ENCODE data around the gene SH3BGRL3.

SH3BGRL3 gene

DNA sequence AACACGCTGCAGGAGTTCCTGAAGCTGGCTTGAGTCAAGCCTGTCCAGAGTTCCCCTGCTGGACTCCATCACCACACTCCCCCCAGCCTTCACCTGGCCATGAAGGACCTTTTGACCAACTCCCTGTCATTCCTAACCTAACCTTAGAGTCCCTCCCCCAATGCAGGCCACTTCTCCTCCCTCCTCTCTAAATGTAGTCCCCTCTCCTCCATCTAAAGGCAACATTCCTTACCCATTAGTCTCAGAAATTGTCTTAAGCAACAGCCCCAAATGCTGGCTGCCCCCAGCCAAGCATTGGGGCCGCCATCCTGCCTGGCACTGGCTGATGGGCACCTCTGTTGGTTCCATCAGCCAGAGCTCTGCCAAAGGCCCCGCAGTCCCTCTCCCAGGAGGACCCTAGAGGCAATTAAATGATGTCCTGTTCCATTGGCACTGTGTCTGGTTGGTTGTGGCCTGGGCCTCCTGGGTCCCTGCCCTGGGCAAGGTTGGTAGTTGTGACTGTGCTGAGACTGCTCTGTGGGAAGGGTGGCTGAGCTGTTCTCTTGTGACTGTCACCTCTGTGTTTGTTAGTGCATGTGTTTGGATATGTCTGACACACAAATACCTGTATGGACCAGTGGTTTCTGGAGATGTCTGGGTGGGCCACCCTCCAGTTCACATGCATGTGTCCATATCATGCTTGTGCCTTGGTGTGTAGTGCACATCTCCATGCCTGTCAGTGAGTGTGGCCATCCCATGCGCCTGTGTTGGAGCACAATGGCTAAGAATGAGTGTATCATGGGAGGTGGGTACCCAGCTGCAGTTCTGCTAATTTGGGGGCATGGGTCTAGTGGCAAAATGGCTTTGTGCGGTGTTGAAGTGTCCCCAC is 1.4 kb downstream of the SH3BGRL3 start:
- H2BK5ac ChIP-seq (ENCODE audit: low read length), result no peak overlapping the region
- H2BK120ac ChIP-seq (ENCODE audit: low read depth, low read length), result no peak overlapping the region
- no peak for DNase-seq (ENCODE audit: low spot score)
- H3K27ac ChIP-seq (replicated peaks; ENCODE audit: low read length), result peak overlapping the region; percentile 73
- H2AFZ ChIP-seq (ENCODE audit: low read length), result no peak overlapping the region
- no peak overlapping the region for H4K91ac ChIP-seq (ENCODE audit: low read depth, low read length, poor library complexity)
- H3K4me2 ChIP-seq (ENCODE audit: insufficient read depth, low read length, poor library complexity, severe bottlenecking), result peak overlapping the region; percentile 27
- H3K36me3 ChIP-seq (replicated peaks in 1 of 2; ENCODE audit: control insufficient read depth in 2 of 2, insufficient read depth in 2 of 2, low read length in 2 of 2), result peaks cover 26 to 47% of the 10 kb centered on the region in 2 donors
- no peak overlapping the region for H3K23ac ChIP-seq (ENCODE audit: low read depth, low read length, poor library complexity)
- H3K9ac ChIP-seq (ENCODE audit: low read depth, low read length, poor library complexity), result no peak overlapping the region
- peak overlapping the region in 1 of 2 donors; percentile 42 for H3K4me3 ChIP-seq (ENCODE audit: low read length in 2 of 2)
- no peak overlapping the region for H3K14ac ChIP-seq (ENCODE audit: low read length)
- H2BK15ac ChIP-seq (ENCODE audit: low read length), result peak overlapping the region; percentile 2
- peaks cover 31 to 33% of the 10 kb centered on the region in 2 donors for H3K4me1 ChIP-seq (ENCODE audit: control insufficient read depth in 2 of 2, insufficient read depth in 1 of 2, low read depth in 1 of 2, low read length in 2 of 2)
- H3K27me3 ChIP-seq (ENCODE audit: control insufficient read depth in 3 of 3, insufficient read depth in 3 of 3, low read depth in 1 of 3, low read length in 3 of 3), result no peaks in the 10 kb centered on the region
- H3K4ac ChIP-seq (ENCODE audit: low read length), result no peak overlapping the region
- no peaks in the 10 kb centered on the region for H3K9me3 ChIP-seq (replicated peaks in 1 of 2; ENCODE audit: control insufficient read depth in 2 of 2, insufficient read depth in 1 of 2, low read depth in 1 of 2, low read length in 2 of 2)
- no peak overlapping the region for H2BK12ac ChIP-seq (ENCODE audit: low read length)
- H3K18ac ChIP-seq (ENCODE audit: low read length), result peak overlapping the region; percentile 12
- H3K79me1 ChIP-seq (ENCODE audit: low read depth, low read length), result peaks cover 10% of the 10 kb centered on the region
- no peak overlapping the region for H4K8ac ChIP-seq (ENCODE audit: low read depth, low read length)
- no CpG with 5 or more reads among the region's 5 CpGs for WGBS, 2 donors (ENCODE audit: extremely low coverage in 2 of 2, insufficient read length in 2 of 2, insufficient replicate concordance in 1 of 2)
- H2AK5ac ChIP-seq (ENCODE audit: low read depth, low read length), result no peak overlapping the region

DNA sequence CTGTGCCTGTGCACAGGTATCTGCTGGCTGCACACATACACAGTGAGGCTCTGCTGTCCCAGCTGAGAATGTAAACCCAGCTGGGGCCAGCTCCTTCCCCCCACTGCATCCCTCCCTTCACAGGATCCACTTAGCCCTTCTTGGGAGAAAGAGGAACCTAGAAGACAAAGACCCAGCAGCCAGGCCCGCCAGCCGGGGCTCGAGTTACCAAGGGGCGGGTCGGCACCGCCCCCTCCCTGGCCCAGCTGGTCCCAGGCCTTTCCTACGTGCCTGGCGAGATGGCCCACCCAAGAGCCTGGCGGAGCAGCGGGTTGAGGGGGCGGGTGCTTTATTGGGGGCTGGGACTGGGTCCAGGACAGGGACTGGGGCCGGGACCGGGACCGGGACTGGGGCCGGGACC is 2.1 kb downstream of the SH3BGRL3 start:
- peaks cover 8% of the 10 kb centered on the region for H3K79me1 ChIP-seq (ENCODE audit: low read depth, low read length)
- H3K18ac ChIP-seq (ENCODE audit: low read length), result peak overlapping the region; percentile 12
- peak; percentile 91 for DNase-seq (ENCODE audit: low spot score)
- no peak overlapping the region for H3K4me3 ChIP-seq (ENCODE audit: low read length in 2 of 2)
- no peak overlapping the region for H4K8ac ChIP-seq (ENCODE audit: low read depth, low read length)
- H2BK5ac ChIP-seq (ENCODE audit: low read length), result peak overlapping the region; percentile 68
- no peak overlapping the region for H3K14ac ChIP-seq (ENCODE audit: low read length)
- H3K27me3 ChIP-seq (ENCODE audit: control insufficient read depth in 3 of 3, insufficient read depth in 3 of 3, low read depth in 1 of 3, low read length in 3 of 3), result no peaks in the 10 kb centered on the region
- peak overlapping the region; percentile 73 for H3K27ac ChIP-seq (replicated peaks; ENCODE audit: low read length)
- H3K23ac ChIP-seq (ENCODE audit: low read depth, low read length, poor library complexity), result no peak overlapping the region
- H2AK5ac ChIP-seq (ENCODE audit: low read depth, low read length), result peak overlapping the region; percentile 31
- H4K91ac ChIP-seq (ENCODE audit: low read depth, low read length, poor library complexity), result no peak overlapping the region
- peak overlapping the region; percentile 48 for H3K4me2 ChIP-seq (ENCODE audit: insufficient read depth, low read length, poor library complexity, severe bottlenecking)
- peaks cover 31 to 35% of the 10 kb centered on the region in 2 donors for H3K4me1 ChIP-seq (ENCODE audit: control insufficient read depth in 2 of 2, insufficient read depth in 1 of 2, low read depth in 1 of 2, low read length in 2 of 2)
- H2BK12ac ChIP-seq (ENCODE audit: low read length), result no peak overlapping the region
- no peak overlapping the region for H2BK120ac ChIP-seq (ENCODE audit: low read depth, low read length)
- WGBS, 2 donors (ENCODE audit: extremely low coverage in 2 of 2, insufficient read length in 2 of 2, insufficient replicate concordance in 1 of 2), result no CpG with 5 or more reads among the region's 15 CpGs
- no peak overlapping the region for H2BK15ac ChIP-seq (ENCODE audit: low read length)
- H3K9me3 ChIP-seq (replicated peaks in 1 of 2; ENCODE audit: control insufficient read depth in 2 of 2, insufficient read depth in 1 of 2, low read depth in 1 of 2, low read length in 2 of 2), result no peaks in the 10 kb centered on the region
- H3K4ac ChIP-seq (ENCODE audit: low read length), result no peak overlapping the region
- H3K36me3 ChIP-seq (replicated peaks in 1 of 2; ENCODE audit: control insufficient read depth in 2 of 2, insufficient read depth in 2 of 2, low read length in 2 of 2), result peaks cover 20 to 41% of the 10 kb centered on the region in 2 donors
- H3K9ac ChIP-seq (ENCODE audit: low read depth, low read length, poor library complexity), result no peak overlapping the region
- H2AFZ ChIP-seq (ENCODE audit: low read length), result no peak overlapping the region

DNA sequence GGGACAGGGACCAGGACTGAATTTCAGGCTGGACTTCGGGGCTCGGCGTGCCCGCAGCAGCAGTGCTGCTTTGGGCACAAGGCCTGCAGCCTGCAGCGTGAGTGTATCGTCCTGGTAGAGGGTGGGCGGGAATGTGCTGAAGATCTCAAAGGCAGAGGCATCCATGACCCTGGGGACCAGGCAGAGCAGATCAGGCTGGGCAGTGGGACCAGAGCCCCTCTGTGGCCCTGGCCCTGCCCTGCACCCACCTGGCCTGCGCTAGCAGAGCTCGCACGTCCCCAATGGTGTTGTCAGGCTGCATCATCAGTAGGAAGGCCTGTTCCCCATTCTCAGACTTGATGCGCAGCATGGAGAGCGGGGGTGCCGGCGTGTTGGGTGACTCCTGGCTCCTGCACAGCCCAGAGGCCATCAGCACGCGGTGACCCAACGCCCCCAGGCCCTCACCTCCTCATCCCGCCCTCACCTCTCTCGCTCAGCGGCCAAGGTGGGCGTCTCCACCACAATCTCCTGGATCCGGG is 2.6 kb downstream of the SH3BGRL3 start:
- H3K36me3 ChIP-seq (replicated peaks in 1 of 2; ENCODE audit: control insufficient read depth in 2 of 2, insufficient read depth in 2 of 2, low read length in 2 of 2), result peaks cover 15 to 36% of the 10 kb centered on the region in 2 donors
- H2BK15ac ChIP-seq (ENCODE audit: low read length), result peak overlapping the region; percentile 62
- H4K8ac ChIP-seq (ENCODE audit: low read depth, low read length), result no peak overlapping the region
- peaks cover 31 to 40% of the 10 kb centered on the region in 2 donors for H3K4me1 ChIP-seq (ENCODE audit: control insufficient read depth in 2 of 2, insufficient read depth in 1 of 2, low read depth in 1 of 2, low read length in 2 of 2)
- H3K27ac ChIP-seq (replicated peaks; ENCODE audit: low read length), result peak overlapping the region; percentile 63
- no peak overlapping the region for H3K4me3 ChIP-seq (ENCODE audit: low read length in 2 of 2)
- H2BK5ac ChIP-seq (ENCODE audit: low read length), result peak overlapping the region; percentile 68
- H3K23ac ChIP-seq (ENCODE audit: low read depth, low read length, poor library complexity), result no peak overlapping the region
- WGBS, 2 donors (ENCODE audit: extremely low coverage in 2 of 2, insufficient read length in 2 of 2, insufficient replicate concordance in 1 of 2), result no CpG with 5 or more reads among the region's 22 CpGs
- H3K9me3 ChIP-seq (replicated peaks in 1 of 2; ENCODE audit: control insufficient read depth in 2 of 2, insufficient read depth in 1 of 2, low read depth in 1 of 2, low read length in 2 of 2), result no peaks in the 10 kb centered on the region
- H2BK120ac ChIP-seq (ENCODE audit: low read depth, low read length), result no peak overlapping the region
- H2AK5ac ChIP-seq (ENCODE audit: low read depth, low read length), result peak overlapping the region; percentile 31
- DNase-seq (ENCODE audit: low spot score), result no peak
- peak overlapping the region; percentile 88 for H3K9ac ChIP-seq (ENCODE audit: low read depth, low read length, poor library complexity)
- peak overlapping the region; percentile 48 for H3K4me2 ChIP-seq (ENCODE audit: insufficient read depth, low read length, poor library complexity, severe bottlenecking)
- H2AFZ ChIP-seq (ENCODE audit: low read length), result no peak overlapping the region
- peak overlapping the region; percentile 60 for H3K4ac ChIP-seq (ENCODE audit: low read length)
- H2BK12ac ChIP-seq (ENCODE audit: low read length), result peak overlapping the region; percentile 97
- peaks cover 8% of the 10 kb centered on the region for H3K79me1 ChIP-seq (ENCODE audit: low read depth, low read length)
- peak overlapping the region; percentile 41 for H3K14ac ChIP-seq (ENCODE audit: low read length)
- no peaks in the 10 kb centered on the region for H3K27me3 ChIP-seq (ENCODE audit: control insufficient read depth in 3 of 3, insufficient read depth in 3 of 3, low read depth in 1 of 3, low read length in 3 of 3)
- peak overlapping the region; percentile 93 for H3K18ac ChIP-seq (ENCODE audit: low read length)
- no peak overlapping the region for H4K91ac ChIP-seq (ENCODE audit: low read depth, low read length, poor library complexity)

DNA sequence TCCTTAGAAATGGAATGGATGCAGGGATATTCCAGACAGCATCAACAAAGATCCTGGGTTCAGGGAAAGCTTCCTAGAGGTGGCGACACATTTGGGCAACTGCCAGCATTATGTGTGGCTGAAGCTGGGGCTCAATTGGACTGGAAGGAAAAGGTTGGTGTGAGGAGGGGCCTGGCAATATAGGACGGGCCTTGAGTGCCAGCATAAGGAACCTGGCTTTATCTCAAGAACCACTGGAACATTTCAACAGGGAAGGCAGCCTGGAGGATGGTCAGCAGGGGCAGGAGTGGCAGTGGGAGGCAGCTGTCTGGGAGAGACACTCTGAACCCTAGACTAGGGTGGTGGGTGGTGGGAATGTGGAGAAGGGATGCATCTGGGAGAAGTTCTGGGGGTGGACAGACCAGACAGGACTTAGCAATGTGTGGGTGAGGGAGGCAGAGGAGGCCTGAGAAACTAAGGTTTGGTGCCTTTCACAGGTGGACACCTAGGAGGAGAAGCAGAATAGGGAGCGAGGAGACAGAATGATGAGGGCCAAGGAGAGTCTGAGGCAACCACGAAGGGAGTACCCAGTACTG is 3.5 kb downstream of the SH3BGRL3 start:
- H3K14ac ChIP-seq (ENCODE audit: low read length), result no peak overlapping the region
- no peak overlapping the region for H4K8ac ChIP-seq (ENCODE audit: low read depth, low read length)
- no peak overlapping the region for H3K27ac ChIP-seq (replicated peaks; ENCODE audit: low read length)
- no peak overlapping the region for H2BK12ac ChIP-seq (ENCODE audit: low read length)
- peak overlapping the region; percentile 19 for H2BK15ac ChIP-seq (ENCODE audit: low read length)
- no peak overlapping the region for H4K91ac ChIP-seq (ENCODE audit: low read depth, low read length, poor library complexity)
- H2AK5ac ChIP-seq (ENCODE audit: low read depth, low read length), result no peak overlapping the region
- no peak overlapping the region for H2BK120ac ChIP-seq (ENCODE audit: low read depth, low read length)
- peaks cover 8 to 27% of the 10 kb centered on the region in 2 donors for H3K36me3 ChIP-seq (replicated peaks in 1 of 2; ENCODE audit: control insufficient read depth in 2 of 2, insufficient read depth in 2 of 2, low read length in 2 of 2)
- H2BK5ac ChIP-seq (ENCODE audit: low read length), result peak overlapping the region; percentile 68
- H3K4ac ChIP-seq (ENCODE audit: low read length), result no peak overlapping the region
- H3K23ac ChIP-seq (ENCODE audit: low read depth, low read length, poor library complexity), result no peak overlapping the region
- peaks cover 34 to 47% of the 10 kb centered on the region in 2 donors for H3K4me1 ChIP-seq (ENCODE audit: control insufficient read depth in 2 of 2, insufficient read depth in 1 of 2, low read depth in 1 of 2, low read length in 2 of 2)
- H3K18ac ChIP-seq (ENCODE audit: low read length), result no peak overlapping the region
- no peak overlapping the region for H3K4me3 ChIP-seq (ENCODE audit: low read length in 2 of 2)
- WGBS, 2 donors (ENCODE audit: extremely low coverage in 2 of 2, insufficient read length in 2 of 2, insufficient replicate concordance in 1 of 2), result no CpG with 5 or more reads among the region's 4 CpGs
- DNase-seq (ENCODE audit: low spot score), result no peak
- H3K9ac ChIP-seq (ENCODE audit: low read depth, low read length, poor library complexity), result no peak overlapping the region
- peaks cover 8% of the 10 kb centered on the region for H3K79me1 ChIP-seq (ENCODE audit: low read depth, low read length)
- H3K9me3 ChIP-seq (replicated peaks in 1 of 2; ENCODE audit: control insufficient read depth in 2 of 2, insufficient read depth in 1 of 2, low read depth in 1 of 2, low read length in 2 of 2), result no peaks in the 10 kb centered on the region
- no peak overlapping the region for H3K4me2 ChIP-seq (ENCODE audit: insufficient read depth, low read length, poor library complexity, severe bottlenecking)
- no peak overlapping the region for H2AFZ ChIP-seq (ENCODE audit: low read length)
- no peaks in the 10 kb centered on the region for H3K27me3 ChIP-seq (ENCODE audit: control insufficient read depth in 3 of 3, insufficient read depth in 3 of 3, low read depth in 1 of 3, low read length in 3 of 3)

Data from neuronal stem cell (in vitro differentiated cells).